NCI-H524 treated with DMSO at 0.1 percent for 48 hours (cell line): ENCODE measurements around the gene UQCC2.

Source experiments
- DNase-seq: peaks from one replicate; lab custom pipeline; 2025; lab: John Stamatoyannopoulos, UW

Gene UQCC2

GRCh38 chr6:33725222-33725621 is 13.7 kb upstream of the UQCC2 start:
- no peak for DNase-seq

- DNase-seq: no peak
These were observed 12.9 kb upstream of the UQCC2 start for GRCh38 chr6:33724102-33725023.

- DNase-seq: no peak
These were observed 12.0 kb upstream of the UQCC2 start for GRCh38 chr6:33723371-33724085.

- no peak for DNase-seq
These were observed 10.7 kb upstream of the UQCC2 start for GRCh38 chr6:33722103-33722623.

- no peak for DNase-seq
These were observed 10.0 kb upstream of the UQCC2 start for GRCh38 chr6:33721508-33721907.

- DNase-seq: no peak
These were observed 9.5 kb upstream of the UQCC2 start for GRCh38 chr6:33720998-33721397.

GRCh38 chr6:33719326-33719987 is 8.0 kb upstream of the UQCC2 start:
- DNase-seq: peak; percentile 97

GRCh38 chr6:33718713-33719112 is 7.2 kb upstream of the UQCC2 start:
- DNase-seq: no peak

GRCh38 chr6:33717934-33718455 is 6.5 kb upstream of the UQCC2 start:
- DNase-seq: no peak

GRCh38 chr6:33716890-33717632 is 5.6 kb upstream of the UQCC2 start:
- no peak for DNase-seq

GRCh38 chr6:33716379-33716778 is 4.9 kb upstream of the UQCC2 start:
- DNase-seq: no peak

- DNase-seq: no peak
These were observed 3.0 kb upstream of the UQCC2 start for GRCh38 chr6:33714385-33715040.

GRCh38 chr6:33713786-33714185 is 2.3 kb upstream of the UQCC2 start:
- no peak for DNase-seq

- no peak for DNase-seq
These were observed 1.4 kb upstream of the UQCC2 start for GRCh38 chr6:33712914-33713313.

GRCh38 chr6:33710296-33711121 is 991 bp downstream of the UQCC2 start:
- DNase-seq: no peak

GRCh38 chr6:33709605-33710295 is 1.8 kb downstream of the UQCC2 start:
- peak; percentile 51 for DNase-seq

- no peak for DNase-seq
These were observed 2.8 kb downstream of the UQCC2 start for GRCh38 chr6:33708516-33709204.

- no peak for DNase-seq
These were observed 3.7 kb downstream of the UQCC2 start for GRCh38 chr6:33707771-33708170.
